Fibroblast of villous mesenchyme (primary cell): ENCODE data around the gene GPR37L1. TPM values are rescaled to one million over a fixed set of nuclear protein-coding genes. Genes with fewer than 3 reads are reported as not detected.
A peak's percentile ranks its signal among the peaks of the same experiment; 100 is the strongest.
"Not testable (repeated sequence)": the region's sequence is repeated elsewhere in the genome, so short reads cannot be mapped to it uniquely, and the experiment has no call there.

Experiments
- DNase-seq: peaks from one replicate; pipeline ENCODE4 v3.0.0-alpha.2; 2010; ENCODE audit warnings: low read depth
- H3K4me3 ChIP-seq: 2 replicates; pipeline ENCODE4 v1.5.1; 2011; ENCODE audit warnings: low read depth, mild to moderate bottlenecking, low read length
- total RNA-seq: library from RNA; depleted of rRNA; stranded (reverse); fragments of >200 nt; gene quantifications from 2 replicates; pipeline ENCODE4 v1.2.3, GENCODE V29; 2012
- TF ChIP-seq, protein P1 (sequence below): IDR thresholded peaks from 2 replicates; pipeline ENCODE4 v1.5.1; 2012; ENCODE audit warnings: low read depth, mild to moderate bottlenecking, low read length; ENCODE audit not compliant: insufficient read depth

Gene GPR37L1
- total RNA-seq, 1 donor, result under 0.01 TPM

GRCh38 chr1:202133989-202134388, 11.3 kb downstream of the GPR37L1 start:
- TF ChIP-seq, protein P1, sequence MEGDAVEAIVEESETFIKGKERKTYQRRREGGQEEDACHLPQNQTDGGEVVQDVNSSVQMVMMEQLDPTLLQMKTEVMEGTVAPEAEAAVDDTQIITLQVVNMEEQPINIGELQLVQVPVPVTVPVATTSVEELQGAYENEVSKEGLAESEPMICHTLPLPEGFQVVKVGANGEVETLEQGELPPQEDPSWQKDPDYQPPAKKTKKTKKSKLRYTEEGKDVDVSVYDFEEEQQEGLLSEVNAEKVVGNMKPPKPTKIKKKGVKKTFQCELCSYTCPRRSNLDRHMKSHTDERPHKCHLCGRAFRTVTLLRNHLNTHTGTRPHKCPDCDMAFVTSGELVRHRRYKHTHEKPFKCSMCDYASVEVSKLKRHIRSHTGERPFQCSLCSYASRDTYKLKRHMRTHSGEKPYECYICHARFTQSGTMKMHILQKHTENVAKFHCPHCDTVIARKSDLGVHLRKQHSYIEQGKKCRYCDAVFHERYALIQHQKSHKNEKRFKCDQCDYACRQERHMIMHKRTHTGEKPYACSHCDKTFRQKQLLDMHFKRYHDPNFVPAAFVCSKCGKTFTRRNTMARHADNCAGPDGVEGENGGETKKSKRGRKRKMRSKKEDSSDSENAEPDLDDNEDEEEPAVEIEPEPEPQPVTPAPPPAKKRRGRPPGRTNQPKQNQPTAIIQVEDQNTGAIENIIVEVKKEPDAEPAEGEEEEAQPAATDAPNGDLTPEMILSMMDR, result no peak
- DNase-seq, result no peak
- H3K4me3 ChIP-seq, result no peak overlapping the region

DNA sequence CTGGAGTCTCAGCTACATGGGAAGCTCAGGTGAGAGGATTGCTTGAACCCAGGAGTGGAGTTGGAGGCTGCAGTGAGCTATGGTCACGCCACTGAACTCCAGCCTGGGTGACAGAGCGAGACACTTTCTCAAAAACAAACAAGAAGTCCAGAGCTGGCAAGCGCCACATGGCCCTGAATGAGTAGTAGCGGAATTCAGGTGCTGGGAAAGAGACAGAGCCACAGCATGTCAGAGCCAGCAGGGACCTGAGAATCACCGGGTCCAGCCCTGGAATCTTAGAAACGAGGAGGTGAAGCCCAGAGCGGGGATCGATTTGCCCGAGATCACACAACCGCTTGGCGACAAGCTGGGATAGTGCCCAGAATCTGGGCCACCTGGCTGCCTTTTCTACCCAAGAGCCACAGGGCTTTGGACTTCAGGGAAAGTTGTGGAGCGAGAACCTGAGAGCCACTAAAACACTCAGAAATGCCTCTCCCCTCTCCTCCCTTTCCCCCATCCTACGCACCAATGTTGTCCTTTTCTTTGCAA, 12.0 kb downstream of the GPR37L1 start:
- H3K4me3 ChIP-seq, result no peak overlapping the region
- DNase-seq, result no peak
- TF ChIP-seq, protein P1, result no peak

DNA sequence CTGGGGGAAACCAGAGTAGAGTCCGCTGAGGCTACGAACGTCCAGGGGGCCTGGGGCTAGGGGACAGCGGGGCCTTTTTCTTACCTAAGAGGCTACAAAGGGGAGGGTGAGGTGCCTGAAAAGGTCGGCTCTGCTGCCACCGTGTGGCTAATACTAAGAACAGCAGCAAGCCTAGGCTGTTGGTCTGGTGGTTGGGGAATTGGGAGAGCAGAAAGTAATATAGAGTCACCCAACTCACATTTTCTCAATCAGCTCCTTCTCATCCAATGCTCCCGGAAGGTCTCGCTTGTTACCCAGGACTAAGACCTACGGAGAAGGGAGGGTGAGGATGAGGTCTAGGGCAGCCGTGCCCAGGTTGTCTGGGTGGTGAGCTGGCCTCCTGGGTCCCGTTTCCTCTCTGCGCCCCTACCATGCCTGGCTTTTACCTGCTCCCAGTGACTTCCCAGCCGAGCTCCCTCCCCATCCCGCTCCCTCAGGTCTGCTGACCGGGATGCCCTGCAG, 12.6 kb downstream of the GPR37L1 start:
- TF ChIP-seq, protein P1, result peak; percentile 77
- H3K4me3 ChIP-seq, result no peak overlapping the region
- peak; percentile 62 for DNase-seq

- no peak overlapping the region for H3K4me3 ChIP-seq
- TF ChIP-seq, protein P1, result no peak
- DNase-seq, result no peak
Observed at GRCh38 chr1:202140833-202141232, 18.1 kb downstream of the GPR37L1 start.

- not testable (repeated sequence) for H3K4me3 ChIP-seq, DNase-seq
Observed at GRCh38 chr1:202141468-202141867, 18.8 kb downstream of the GPR37L1 start.

- DNase-seq, result peak; percentile 45
- peak overlapping the region; percentile 88 for H3K4me3 ChIP-seq
- TF ChIP-seq, protein P1, result no peak
Observed at GRCh38 chr1:202143011-202143767, 20.5 kb downstream of the GPR37L1 start.

GRCh38 chr1:202143768-202144401, 21.2 kb downstream of the GPR37L1 start:
- H3K4me3 ChIP-seq, result peak overlapping the region; percentile 88
- TF ChIP-seq, protein P1, result no peak
- DNase-seq, result peak; percentile 37
